Measurements from ENCODE around the gene FXYD4.

Gene FXYD4

GRCh38 chr10:43344051-43344450, 27.4 kb upstream of the FXYD4 start:
- no peak for DNase-seq (ENCODE audit: low read depth in 2 of 2)

- DNase-seq (ENCODE audit: low read depth in 2 of 2), result no peak
Observed at GRCh38 chr10:43347997-43348396, 23.4 kb upstream of the FXYD4 start.

GRCh38 chr10:43348511-43349312, 22.7 kb upstream of the FXYD4 start:
- DNase-seq (ENCODE audit: low read depth in 2 of 2), result peak; percentile 66 to 84

- no peak for DNase-seq (ENCODE audit: low read depth in 2 of 2)
Observed at GRCh38 chr10:43350156-43350555, 21.3 kb upstream of the FXYD4 start.

GRCh38 chr10:43350686-43351085, 20.8 kb upstream of the FXYD4 start:
- DNase-seq (ENCODE audit: low read depth in 2 of 2), result no peak

- DNase-seq (ENCODE audit: low read depth in 2 of 2), result no peak
Observed at GRCh38 chr10:43351301-43351700, 20.1 kb upstream of the FXYD4 start.

GRCh38 chr10:43352951-43353350, 18.5 kb upstream of the FXYD4 start:
- DNase-seq (ENCODE audit: low read depth in 2 of 2), result no peak

- no peak for DNase-seq (ENCODE audit: low read depth in 2 of 2)
Observed at GRCh38 chr10:43353495-43354329, 17.7 kb upstream of the FXYD4 start.

GRCh38 chr10:43354330-43354635, 17.2 kb upstream of the FXYD4 start:
- DNase-seq (ENCODE audit: low read depth in 2 of 2), result no peak

- no peak for DNase-seq (ENCODE audit: low read depth in 2 of 2)
Observed at GRCh38 chr10:43354879-43355380, 16.5 kb upstream of the FXYD4 start.

GRCh38 chr10:43355749-43356371, 15.6 kb upstream of the FXYD4 start:
- DNase-seq (ENCODE audit: low read depth in 2 of 2), result no peak

- DNase-seq (ENCODE audit: low read depth in 2 of 2), result no peak
Observed at GRCh38 chr10:43360086-43360485, 11.3 kb upstream of the FXYD4 start.

- no peak for DNase-seq (ENCODE audit: low read depth in 2 of 2)
Observed at GRCh38 chr10:43361547-43362190, 9.8 kb upstream of the FXYD4 start.

- peak; percentile 95 to 99 for DNase-seq (ENCODE audit: low read depth in 2 of 2)
Observed at GRCh38 chr10:43362191-43362839, 9.1 kb upstream of the FXYD4 start.

- DNase-seq (ENCODE audit: low read depth in 2 of 2), result no peak
Observed at GRCh38 chr10:43365001-43365400, 6.4 kb upstream of the FXYD4 start.

- DNase-seq (ENCODE audit: low read depth in 2 of 2), result no peak
Observed at GRCh38 chr10:43369921-43370320, 1.5 kb upstream of the FXYD4 start.

- DNase-seq (ENCODE audit: low read depth in 2 of 2), result no peak
Observed at GRCh38 chr10:43370671-43371215, 693 bp upstream of the FXYD4 start.

GRCh38 chr10:43372765-43373361, 1.4 kb downstream of the FXYD4 start:
- no peak for DNase-seq (ENCODE audit: low read depth in 2 of 2)

GRCh38 chr10:43373461-43373860, 2.0 kb downstream of the FXYD4 start:
- no peak for DNase-seq (ENCODE audit: low read depth in 2 of 2)

GRCh38 chr10:43374194-43374593, 2.8 kb downstream of the FXYD4 start:
- no peak for DNase-seq (ENCODE audit: low read depth in 2 of 2)

Data from stimulated activated CD4-positive, alpha-beta T cell treated with anti-CD3 and anti-CD28 coated beads, Interleukin-15, amount 100 ng/mL, for 48 hours (primary cell).